Stimulated activated CD8-positive, alpha-beta memory T cell treated with anti-CD3 and anti-CD28 coated beads, Interleukin-7, amount 100 ng/mL, for 48 hours (primary cell): ENCODE results near the gene SLC25A10.
"Not testable (repeated sequence)": the region's sequence is repeated elsewhere in the genome, so short reads cannot be mapped to it uniquely, and the experiment has no call there.

Experiments used
- DNase-seq, 2 donors: peaks; one replicate each; pipeline ENCODE4 v3.0.0-alpha.2; 2020; ENCODE audit warnings: low read depth in 1 of 2; ENCODE audit errors: extremely low read depth in 1 of 2

The SLC25A10 gene

GRCh38 chr17:81711814-81712467, at the start of gene SLC25A10:
Gene SLC25A10, plus strand, starts transcription at chr17:81712284. Its CDS starts 143 bp downstream, at chr17:81712427.
- peak; percentile 73 to 75 for DNase-seq

DNA sequence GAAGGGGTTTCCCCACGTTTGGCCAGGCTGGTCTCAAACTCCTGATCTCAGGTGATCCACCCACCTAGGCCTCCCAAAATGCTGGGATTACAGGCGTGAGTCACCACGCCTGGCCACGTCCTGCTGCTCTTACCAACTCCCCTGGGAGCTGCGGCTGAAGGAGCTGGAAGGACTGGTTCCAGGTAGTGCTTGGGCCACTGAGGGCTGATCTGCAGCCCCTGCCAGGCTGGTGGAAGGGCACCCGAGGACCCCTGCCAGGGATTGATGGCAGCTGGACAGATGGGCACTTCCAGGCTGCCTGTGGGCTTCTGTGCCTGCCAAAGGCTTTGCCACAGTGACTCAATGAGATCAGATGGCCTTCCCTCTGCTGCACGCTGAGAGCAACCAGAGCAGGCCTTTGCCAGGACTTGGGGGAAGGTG, 48.0 kb upstream of the SLC25A10 start:
- DNase-seq: no peak

GRCh38 chr17:81665205-81666091, 46.6 kb upstream of the SLC25A10 start:
- peak in 1 of 2 donors; percentile 52 for DNase-seq

DNA sequence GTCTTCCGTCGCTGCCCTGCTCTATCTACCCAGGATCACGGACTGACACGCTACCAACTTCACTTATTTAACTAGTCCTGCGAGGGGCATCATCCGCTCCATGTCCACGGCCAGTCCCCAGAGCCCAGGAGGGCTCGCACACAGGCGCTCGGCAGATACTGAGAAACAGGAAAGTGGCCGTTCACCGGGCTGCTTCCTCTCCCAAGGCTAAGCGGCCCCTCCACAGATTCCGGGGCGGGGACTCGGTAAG, 46.1 kb upstream of the SLC25A10 start:
- no peak for DNase-seq

DNA sequence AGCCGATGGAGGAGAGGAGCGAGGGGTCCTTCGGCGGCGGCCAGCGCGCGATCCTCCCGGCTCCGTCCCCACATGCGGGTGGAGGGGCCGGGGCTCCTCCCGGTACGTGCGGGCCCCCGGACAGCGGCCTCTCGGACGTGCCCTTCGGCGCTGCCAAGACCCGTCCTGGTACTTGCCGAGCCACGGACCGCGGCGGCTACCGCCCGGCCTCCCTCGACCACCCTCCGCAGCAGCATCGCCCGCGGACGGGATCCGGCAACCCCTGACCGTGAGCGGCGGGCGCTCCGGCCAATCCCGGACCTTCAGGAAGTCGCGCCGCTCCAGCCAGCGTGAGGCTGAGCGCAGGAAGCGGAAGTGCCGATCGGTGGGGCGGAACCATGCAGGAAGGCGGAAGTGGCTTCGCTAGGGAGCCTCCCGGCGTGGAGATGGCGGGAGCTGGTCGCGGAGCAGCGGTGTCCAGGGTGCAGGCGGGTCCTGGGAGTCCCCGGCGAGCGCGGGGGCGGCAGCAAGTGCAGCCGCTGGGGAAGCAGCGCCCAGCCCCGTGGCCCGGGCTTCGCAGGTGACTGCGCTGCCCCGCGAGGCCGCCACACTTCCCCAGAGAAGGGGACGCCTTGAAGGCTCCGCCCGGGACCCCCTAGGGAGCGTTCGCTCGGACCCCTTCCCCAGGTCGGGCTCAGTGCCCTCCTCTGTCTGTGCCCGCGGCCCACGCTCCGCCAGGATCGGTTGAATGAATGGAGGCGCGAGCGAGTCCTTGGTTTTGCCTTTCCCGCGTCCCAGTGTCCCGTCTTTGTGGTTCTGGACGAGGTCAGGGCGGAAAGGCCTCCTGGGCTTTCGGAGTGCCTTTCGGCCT, 45.5 kb upstream of the SLC25A10 start, which contains the start of the genes CCDC137 and OXLD1:
CCDC137 (plus strand) TSS at position 396 of the 850 bp plus-strand sequence; CDS start at position 426, 30 bp downstream.
OXLD1 (minus strand) TSS at position 264 of the 850 bp plus-strand sequence; CDS start at position 236, 28 bp downstream.
- peak; percentile 92 to 94 for DNase-seq

GRCh38 chr17:81667754-81668153, 44.3 kb upstream of the SLC25A10 start:
- DNase-seq: no peak

DNA sequence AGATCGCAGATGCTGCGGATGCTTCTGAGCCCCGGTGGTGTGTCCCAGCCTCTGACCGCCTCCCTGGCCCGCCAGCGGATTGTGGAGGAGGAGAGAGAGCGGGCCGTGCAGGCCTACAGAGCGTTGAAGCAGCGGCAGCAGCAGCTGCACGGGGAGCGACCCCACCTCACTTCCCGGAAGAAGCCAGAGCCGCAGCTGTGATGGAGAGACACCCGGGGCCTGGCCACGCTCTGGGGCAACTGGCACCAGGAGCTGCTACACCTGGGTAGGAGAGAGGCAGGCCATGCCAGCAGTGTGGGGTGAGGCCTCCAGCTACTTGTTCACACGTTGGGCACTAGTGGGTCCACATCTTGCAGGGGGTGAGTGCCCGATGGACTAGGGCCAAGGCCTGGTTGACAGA, 39.6 kb upstream of the SLC25A10 start:
- no peak for DNase-seq

DNA sequence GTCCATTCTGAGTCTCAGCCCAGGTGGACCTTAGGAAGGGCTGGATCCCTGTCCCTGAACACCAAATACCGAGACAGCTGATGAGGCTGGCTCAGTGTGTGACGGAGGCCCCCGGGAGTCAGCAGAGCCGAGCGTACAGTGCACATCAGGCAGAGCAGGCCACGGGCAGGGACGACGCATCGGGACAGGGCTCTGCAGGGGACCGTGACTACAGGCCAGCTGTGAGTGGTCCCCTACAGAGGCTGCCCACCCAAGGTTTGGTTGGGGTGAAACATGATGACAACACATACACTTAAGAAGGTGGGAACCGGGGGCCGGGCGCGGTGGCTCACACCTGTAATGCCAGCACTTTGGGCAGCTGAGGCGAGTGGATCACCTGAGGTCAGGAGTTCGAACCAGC, 39.1 kb upstream of the SLC25A10 start:
- DNase-seq: no peak

DNA sequence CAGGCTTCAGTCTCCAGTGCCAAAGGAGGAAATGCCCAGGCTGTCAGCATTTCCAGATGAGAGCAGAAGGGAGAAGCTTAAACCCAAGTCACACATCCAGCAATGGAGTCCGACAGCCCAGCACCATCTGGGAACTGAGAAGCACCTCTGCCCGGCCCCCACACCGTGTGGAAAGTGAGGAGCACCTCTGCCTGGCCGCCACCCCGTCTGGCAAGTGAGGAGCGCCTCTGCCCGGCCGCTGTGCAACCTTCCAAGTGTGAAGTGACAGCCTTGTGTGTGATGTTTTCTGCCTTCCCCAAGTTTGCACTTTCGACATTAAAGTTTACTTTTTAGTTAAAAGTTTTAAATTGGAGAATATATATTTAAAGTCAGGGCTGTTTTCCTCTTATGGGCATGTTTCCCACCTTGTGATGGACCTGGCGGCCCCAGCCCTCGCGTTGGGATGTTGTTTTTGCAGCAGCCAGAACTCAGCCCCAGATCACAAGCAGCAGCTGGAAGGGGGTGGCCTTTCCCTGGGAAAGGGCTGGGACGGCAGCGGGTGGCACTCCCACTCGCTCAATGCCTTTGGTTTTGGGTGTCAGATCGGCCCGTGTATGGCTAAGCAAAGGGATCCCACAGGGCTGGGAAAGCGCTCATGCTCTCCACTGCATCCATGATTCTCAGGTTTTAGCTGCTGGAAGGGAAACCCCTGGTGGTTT, 38.4 kb upstream of the SLC25A10 start:
- DNase-seq: no peak

- not testable (repeated sequence) for DNase-seq
These were observed 36.4 kb upstream of the SLC25A10 start for GRCh38 chr17:81675515-81676221.

- no peak for DNase-seq
These were observed 35.2 kb upstream of the SLC25A10 start for GRCh38 chr17:81676906-81677305.

GRCh38 chr17:81680150-81680549, 31.9 kb upstream of the SLC25A10 start:
- DNase-seq: no peak

- DNase-seq: no peak
These were observed 30.4 kb upstream of the SLC25A10 start for GRCh38 chr17:81681672-81682071.

- no peak for DNase-seq
These were observed 29.4 kb upstream of the SLC25A10 start for GRCh38 chr17:81682565-81683207.

DNA sequence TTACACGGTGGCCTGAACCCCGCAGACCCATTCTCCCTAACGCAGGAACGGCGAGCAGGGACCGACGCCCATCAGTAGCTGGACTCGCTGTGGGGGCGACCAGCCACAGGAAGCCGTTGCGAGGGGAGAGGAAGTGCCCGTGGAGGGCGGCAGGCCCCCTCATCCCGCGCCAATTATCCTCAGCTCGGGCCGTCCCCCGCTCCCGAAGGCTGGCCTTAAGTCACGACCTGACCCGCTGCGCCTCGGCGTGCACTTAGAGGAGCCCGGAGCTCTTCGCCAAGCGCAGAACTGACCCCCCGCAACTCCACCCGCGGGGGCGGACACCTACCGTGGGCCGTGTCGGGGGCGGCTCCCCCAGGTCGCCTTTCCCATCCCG, 28.9 kb upstream of the SLC25A10 start:
- no peak for DNase-seq

DNA sequence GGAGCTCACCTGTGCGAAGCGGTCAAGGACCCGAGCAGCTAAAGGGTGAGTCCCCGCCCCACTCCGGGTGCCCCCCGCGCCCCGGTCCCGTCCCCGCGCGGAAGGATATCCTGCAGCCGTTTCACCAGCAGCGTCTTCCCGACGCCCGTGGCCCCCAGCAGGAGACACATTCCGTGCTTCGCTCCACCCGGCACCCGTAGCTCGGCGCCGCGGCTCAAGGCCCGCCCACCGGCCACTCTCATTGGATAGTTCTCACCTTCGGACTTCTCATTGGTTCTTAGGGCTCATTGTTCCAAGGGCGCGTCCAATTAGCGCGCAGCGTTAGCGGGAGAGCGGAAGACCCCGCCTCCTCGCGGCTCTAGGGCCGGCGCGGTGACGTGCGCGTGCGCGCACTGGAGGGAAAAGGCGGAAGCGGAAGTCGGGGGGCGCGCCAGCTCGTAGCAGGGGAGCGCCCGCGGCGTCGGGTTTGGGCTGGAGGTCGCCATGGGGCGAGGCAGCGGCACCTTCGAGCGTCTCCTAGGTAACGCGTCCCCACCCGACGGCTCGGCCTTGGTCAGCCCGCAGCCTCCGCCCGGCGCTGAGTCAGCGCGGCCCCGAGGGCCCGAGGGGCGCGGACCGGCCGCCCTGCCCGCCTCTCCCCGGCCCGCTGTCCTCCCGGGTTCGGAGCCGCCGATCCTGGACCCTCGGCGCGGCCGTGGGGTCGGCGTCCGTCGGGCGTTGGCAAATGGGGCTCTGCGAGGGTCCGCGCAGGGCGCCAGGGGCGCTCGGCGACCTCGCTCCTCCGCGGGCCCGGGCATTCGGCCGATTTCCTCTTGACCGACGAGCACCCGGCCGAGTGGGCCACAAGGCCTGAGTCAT, 28.3 kb upstream of the SLC25A10 start, which contains the start of the genes ARL16 and HGS:
ARL16 (minus strand) TSS at position 214 of the 858 bp plus-strand sequence; CDS start at position 170, 44 bp downstream.
HGS (plus strand) TSS at position 428 of the 858 bp plus-strand sequence; CDS start at position 484, 56 bp downstream.
- peak; percentile 95 for DNase-seq

DNA sequence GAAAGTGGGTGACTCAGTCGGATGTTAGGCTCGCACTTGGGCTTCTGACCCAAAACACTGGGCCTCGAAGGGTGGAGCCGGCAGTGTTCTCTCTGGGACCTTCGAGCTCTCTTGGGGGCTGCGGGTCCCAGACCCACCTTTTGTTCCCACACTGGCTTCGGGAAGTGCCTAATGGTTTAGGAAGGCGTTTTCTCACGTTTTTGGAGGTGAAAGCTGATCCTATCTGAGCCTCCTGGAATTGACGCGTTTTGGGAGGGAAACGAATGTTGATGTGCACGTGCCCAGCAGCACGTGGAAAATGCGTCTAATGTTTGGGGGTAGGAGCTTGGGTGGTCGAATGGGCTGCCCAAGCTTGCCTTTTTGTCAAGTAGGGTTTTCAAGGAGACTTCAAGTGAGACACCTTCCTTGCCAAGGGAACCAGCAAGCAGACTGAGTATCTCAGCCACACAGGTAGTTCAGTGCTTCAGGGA, 27.6 kb upstream of the SLC25A10 start:
- DNase-seq: no peak

- DNase-seq: peak in 1 of 2 donors; percentile 65
These were observed 27.0 kb upstream of the SLC25A10 start for GRCh38 chr17:81685108-81685507.
